Left cardiac atrium (tissue), 4 donors: ENCODE results near the gene OFD1. TPM values are rescaled to one million over a fixed set of nuclear protein-coding genes. Genes with fewer than 3 reads are reported as not detected.

ENCODE experiments used
- ATAC-seq, 2 donors: fragments of 200-7000 bp; cut with Tn5 transposase; one replicate each; pipeline ENCODE4 v1.9.1; 2020; ENCODE audit warnings: mild to moderate bottlenecking in 2 of 2, moderate library complexity in 2 of 2
- DNase-seq: peaks from one replicate; pipeline ENCODE4 v3.0.0-alpha.2; 2020
- intact Hi-C, 2 donors: fragments of 100-400 bp; cut with DNase I; formaldehyde crosslinking; loops; one replicate each; pipeline versions ENCODE4 v1.14.1 to v1.15.1; 2022 to 2023
- long read RNA-seq: library from polyadenylated mRNA; unstranded; transcript quantifications from one replicate; pipeline ENCODE4 v2.0.0, GENCODE V29; 2021
- total RNA-seq, 2 donors: library from RNA; stranded (reverse); fragmentation: NEBNext Ultra II Directional; extraction: Animal tissue kit (Norgen Biotek cat#: 25700); gene quantifications; one replicate each; pipeline ENCODE4 v1.2.1, GENCODE V29; 2021
- donor health status: DM: no; HTN: yes; CAD: no.
- donor health status: DM: no; HTN: yes; CAD: no; lungs with severe emphysema.
- donor health status: DM: yes; HTN: yes; CAD: no.
- donor health status: Dilated cardiomyopathy.

The OFD1 gene, protein sequence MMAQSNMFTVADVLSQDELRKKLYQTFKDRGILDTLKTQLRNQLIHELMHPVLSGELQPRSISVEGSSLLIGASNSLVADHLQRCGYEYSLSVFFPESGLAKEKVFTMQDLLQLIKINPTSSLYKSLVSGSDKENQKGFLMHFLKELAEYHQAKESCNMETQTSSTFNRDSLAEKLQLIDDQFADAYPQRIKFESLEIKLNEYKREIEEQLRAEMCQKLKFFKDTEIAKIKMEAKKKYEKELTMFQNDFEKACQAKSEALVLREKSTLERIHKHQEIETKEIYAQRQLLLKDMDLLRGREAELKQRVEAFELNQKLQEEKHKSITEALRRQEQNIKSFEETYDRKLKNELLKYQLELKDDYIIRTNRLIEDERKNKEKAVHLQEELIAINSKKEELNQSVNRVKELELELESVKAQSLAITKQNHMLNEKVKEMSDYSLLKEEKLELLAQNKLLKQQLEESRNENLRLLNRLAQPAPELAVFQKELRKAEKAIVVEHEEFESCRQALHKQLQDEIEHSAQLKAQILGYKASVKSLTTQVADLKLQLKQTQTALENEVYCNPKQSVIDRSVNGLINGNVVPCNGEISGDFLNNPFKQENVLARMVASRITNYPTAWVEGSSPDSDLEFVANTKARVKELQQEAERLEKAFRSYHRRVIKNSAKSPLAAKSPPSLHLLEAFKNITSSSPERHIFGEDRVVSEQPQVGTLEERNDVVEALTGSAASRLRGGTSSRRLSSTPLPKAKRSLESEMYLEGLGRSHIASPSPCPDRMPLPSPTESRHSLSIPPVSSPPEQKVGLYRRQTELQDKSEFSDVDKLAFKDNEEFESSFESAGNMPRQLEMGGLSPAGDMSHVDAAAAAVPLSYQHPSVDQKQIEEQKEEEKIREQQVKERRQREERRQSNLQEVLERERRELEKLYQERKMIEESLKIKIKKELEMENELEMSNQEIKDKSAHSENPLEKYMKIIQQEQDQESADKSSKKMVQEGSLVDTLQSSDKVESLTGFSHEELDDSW
- 1 to 10 TPM; 9.3 TPM for total RNA-seq
- long read RNA-seq, partial matches to known transcripts, result 1 of 3 reads
- long read RNA-seq, other reads (novel, unspliced or antisense), result 2 of 3 reads

DNA sequence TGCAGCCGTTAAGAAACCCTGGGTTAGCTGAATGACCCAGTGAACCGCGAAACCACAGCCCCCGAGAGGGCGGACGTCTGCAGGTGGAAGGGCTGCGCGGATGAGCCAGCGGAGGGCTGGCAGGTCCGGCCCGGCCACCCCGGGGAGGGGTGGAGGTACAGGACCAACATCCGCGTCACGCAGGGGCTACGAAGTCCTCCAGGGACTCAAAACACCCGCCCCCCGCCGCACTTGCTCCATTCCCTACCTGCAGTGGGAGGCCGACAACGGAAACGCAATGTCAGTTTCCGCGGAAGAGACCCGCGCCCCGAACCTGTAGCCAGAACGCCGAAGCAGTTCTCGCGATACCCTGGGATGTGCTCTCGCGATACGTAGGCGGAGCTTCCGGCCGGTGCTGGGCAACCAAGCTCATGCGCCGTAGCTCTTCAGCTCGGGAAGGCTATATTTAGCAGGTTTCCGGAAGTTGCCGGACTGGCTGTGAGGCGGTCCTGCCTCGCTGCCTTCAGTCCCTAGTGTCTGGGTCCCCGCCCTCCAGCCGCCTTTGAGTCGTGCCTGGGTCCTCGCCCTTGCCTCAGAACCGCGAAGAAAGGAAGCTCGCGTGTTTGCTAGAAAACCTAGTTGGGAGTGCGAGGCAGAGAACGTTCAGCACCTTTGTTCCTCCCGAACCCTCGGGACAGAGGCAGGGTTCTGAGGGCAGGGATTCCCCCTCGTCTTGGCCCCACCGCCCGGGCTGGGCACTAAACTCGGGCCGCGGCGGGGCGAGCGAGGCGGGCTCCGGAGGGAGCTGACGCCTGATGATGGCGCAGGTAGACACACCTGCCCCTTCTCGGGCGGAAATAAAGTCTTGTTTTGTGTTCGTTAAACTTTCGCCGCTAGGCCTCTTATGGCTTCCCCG is at the start of gene OFD1, which contains the start of gene TRAPPC2:
Gene OFD1, plus strand, starts transcription at position 471 of the 895 bp plus-strand sequence. Its CDS starts 324 bp downstream, at position 795.
Gene TRAPPC2, minus strand, starts transcription at position 343 of the 895 bp plus-strand sequence. CDS start 14,657 bp downstream, outside the sequence.
- intact Hi-C loops, result no loop called here
- DNase-seq (peak; percentile 93), ATAC-seq (peak; percentile 98 to 100)

DNA sequence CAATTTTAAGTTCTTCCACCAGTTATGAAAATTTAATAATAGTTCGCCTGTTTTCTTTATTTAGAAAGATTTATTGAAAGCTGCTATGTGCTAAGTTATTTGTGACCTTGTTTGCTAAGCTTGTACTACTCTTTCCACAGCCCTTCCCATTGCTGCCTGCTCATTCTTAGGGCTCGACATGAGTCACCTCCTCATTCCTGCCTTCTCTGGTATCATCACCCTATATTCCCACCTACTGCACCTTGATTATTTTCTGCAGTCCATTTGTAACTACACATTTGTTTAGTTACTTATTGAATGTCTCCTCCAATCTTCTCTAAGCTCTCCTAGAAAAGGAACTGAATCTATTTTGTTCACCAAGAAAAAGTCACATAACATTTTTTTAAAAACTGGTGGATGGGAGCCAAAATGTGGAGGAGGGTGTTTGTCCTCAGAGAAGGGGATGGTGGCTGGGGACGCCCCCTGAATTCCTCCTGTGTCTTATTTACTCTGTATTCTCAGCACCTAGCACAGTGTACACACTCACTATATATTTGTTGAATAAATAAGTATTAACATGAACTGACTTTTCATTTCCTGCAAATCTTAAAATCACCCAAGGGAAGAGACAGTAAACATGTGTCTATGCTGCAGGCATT is 49.3 kb upstream of the OFD1 start:
- no peak for ATAC-seq
- intact Hi-C loops, result no loop called here
- DNase-seq, result no peak

DNA sequence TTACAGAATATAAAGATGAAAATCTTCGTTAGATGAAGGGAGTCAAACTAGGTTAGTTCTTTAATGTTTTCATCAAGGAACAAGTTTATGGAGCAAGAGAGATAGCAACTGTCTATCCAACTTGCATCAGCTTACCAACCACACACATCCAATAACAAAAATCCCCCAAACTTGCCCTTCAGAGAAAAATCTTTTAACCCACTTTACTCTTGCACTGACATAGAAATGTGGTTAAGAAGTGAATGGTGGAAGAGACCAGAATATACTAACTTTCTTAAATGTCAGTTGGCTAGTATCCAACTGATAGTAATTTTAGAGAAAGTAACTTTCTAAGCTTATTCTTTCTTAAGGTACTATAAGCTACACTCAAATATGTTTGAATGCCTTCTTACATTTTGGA is 47.3 kb upstream of the OFD1 start:
- ATAC-seq, result no peak
- no peak for DNase-seq
- intact Hi-C loops, result no loop called here

DNA sequence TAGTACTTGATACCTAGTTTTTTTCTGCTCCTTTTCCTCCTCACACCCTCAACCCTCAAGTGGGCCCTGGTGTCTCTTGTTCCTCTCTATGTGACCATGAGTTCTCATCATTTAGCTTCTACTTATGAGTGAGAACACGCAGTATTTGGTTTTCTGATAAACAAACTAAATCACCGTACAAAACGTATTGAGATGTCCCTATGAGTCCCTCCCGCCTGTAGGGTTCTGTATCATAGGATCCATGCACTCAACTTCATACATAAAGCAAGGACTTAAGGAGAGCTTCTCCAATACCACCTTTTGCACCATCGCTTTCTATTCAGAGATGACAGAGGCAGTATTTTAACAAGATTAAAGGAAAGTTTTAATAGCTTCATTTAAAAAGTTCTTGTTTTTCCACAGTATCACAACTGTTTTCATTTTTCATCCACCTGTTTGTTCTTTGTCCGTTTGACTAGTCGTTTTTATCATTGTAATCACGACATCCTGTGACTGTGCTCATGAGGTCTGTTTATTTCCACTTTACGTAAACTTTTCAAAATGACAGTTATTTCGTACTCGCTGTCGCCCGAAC is 46.1 kb upstream of the OFD1 start:
- intact Hi-C loops, result no loop called here

DNA sequence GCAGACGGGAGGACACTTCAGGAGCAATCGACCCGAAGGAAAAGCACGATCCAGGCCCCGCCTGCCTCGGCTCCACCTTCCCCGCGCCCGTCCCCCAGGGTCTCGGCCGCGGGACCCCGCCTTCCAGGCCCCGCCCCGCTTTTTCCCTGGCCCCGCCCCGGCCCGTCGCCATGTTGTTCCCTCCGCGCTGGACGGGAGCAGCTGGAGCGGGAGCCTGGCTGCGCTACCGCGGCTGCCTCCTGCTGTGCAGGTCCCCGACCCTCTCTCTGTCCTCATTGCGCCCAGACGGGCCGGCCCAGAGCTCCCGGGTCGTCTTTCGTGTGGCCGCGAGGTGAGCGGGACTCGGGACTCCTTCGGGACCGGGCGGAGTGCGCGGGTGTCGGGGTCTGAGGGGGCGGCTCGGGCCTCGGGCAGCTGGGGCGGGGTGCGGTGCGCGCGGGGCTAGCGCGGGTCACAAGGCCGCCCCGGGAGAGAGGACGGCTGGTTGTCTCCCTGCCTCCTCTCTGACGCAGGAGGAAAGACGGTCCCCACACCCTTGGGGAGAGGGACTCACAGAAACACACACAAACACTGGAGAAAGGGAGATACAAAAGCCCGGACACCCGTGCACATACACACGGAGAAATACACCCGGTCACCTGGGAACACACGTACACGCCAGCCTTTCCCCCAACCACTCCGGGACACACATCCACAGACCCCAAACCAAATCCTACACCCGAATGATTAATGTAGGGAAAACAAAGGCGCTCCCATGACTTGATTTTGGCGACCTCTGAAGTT is 45.4 kb upstream of the OFD1 start, which contains the start of gene RAB9A:
Gene RAB9A, plus strand, starts transcription at position 171 of the 783 bp plus-strand sequence. CDS start 19,619 bp downstream, outside the sequence.
- peak; percentile 98 for ATAC-seq
- intact Hi-C loops, result no loop called here
- DNase-seq, result peak; percentile 89

More for the DNA sequence above, 46.1 kb upstream of the OFD1 start:
- no peak for DNase-seq
- no peak for ATAC-seq

DNA sequence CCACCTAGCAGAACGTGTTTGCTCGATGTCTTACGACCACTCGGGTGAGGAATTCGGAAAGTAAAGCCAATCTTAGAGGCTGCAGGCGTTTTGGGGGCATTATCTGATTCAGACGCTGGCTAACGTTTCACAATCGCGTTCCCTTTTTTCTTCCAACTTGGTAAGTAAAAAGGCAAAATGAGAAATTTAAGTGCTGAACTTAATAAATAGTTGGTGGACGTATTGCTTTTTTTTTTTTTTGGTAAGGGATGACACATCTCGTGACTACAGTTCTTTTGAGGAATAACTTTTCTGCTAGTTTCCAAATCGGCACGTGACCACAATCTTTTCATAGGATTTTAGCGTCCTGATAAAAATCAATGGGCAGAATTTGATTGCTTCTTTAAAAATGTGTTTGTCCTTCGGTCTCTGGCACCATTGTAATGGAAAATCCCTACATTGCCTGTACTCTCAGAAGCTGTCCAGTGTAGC is 44.8 kb upstream of the OFD1 start:
- ATAC-seq (no peak), DNase-seq (no peak)
- intact Hi-C loops, result no loop called here

DNA sequence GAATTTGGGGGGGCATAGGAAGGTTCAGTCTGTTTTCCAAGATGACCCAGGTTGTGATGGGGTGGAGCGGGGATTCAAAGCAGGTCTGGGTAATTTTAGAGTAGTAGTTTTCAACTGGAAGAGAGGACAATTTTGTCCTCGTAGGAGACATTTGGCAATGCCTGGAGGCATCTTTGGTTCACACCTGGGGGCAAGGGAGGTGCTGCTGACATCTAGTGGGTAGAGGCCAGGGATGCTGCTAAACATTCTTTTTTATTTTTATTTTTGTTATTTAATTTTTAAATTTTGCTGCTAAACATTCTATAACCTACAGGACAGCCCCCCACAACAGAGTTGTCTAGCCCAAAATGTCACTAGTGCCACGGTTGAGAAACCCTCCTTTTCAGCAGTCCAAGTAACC is 43.7 kb upstream of the OFD1 start:
- no peak for ATAC-seq

DNA sequence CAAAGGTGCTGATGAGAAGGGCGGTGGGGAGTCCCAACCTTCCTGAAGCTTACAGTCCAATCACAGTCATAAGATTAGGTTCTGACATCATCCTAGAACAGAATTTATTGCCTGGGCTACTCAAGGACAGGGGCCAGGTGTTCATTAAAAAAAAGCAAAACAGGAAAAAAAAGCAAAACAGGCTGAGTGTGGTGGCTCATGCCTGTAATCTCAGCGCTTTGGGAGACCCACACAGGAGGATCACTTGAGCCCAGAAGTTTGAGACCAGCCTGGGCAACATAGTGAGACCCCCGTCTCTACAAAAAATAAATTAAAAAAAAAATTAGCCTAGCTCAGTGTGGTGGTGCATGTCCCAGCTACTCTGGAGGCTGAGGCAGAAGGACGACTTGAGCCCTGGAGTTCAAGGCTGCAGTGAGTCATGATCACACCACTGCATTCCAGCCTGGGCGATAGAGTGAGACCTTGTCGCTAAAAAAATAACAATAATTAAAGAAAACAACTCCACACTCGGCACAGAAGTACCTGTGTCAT is 42.6 kb upstream of the OFD1 start:
- no peak for DNase-seq
- ATAC-seq, result no peak
- intact Hi-C loops, result no loop called here

More for the DNA sequence above, 43.7 kb upstream of the OFD1 start:
- no peak for DNase-seq
- intact Hi-C loops, result no loop called here

DNA sequence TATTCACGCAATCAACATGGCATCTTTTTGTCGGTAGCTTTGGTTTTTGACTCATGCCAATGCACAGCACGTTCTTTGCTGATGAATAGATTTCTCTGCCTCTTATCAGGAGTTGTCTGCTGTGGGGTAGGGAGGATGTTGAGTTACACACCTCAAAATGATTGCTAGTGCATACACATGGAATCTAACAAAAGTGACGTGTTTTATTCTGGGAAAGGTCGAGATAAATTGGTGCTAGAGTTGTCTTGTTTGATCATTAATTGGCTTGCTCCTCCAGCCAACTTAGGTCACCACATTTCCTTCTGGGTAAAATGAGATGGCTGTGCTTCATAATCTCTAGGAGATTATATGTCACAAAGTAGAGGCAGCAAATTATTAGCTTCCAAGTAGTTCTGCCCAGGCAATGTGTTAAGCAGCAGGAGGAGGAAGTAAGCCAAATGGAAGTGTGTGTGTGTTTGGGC is 41.7 kb upstream of the OFD1 start:
- ATAC-seq, result no peak
- intact Hi-C loops, result no loop called here
- DNase-seq, result no peak

DNA sequence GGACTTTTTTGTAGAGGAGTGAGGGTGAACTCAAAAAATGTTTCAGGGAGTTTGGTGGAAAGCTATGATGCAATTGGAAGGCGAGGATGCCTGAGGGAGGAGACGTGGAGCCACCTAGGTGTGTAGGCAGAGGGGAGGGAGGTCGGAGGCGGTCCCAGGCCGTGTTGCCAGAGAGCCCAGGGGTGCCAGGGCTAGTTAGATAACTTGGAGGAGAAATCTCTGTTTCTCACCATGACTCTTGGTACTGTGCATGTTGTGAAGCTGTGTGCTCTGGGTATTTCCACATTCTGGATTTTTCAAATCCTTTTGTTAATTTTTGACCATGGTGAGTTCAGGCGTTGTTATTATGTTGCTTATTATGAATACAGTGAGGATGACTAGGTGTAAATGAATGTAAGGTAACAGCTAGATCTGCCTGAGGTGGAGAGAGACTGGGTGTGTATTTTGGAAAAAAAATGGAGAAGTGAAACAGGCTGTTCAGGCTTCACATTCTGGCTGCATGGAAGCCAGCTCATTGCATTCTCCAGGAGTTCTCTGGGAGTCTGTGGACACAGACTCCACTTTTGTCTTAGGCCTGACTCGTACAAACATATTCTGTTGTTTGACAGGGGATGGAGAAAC is 41.1 kb upstream of the OFD1 start:
- ATAC-seq, result peak in 1 of 2 donors; percentile 37

DNA sequence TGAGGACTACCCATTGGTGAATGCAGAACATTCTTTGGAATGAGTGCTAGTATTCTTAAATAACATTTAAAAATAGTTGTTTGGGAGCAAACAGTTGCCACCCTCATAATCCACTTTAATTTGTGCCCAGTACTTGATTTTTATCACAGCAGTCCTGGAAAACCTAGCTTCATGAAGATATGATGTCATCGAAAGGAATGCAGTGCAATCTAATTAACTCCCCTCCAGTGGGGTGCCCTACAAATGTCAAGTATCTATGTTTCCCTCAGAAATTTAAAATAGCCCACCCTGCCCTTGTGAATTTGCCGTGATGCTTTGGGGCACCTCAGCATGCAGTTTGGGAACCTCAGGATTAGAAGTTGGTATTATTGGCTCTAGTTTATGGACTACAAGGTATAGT is 40.2 kb upstream of the OFD1 start:
- DNase-seq, result no peak
- intact Hi-C loops, result no loop called here
- no peak for ATAC-seq

More for the DNA sequence above, 41.1 kb upstream of the OFD1 start:
- DNase-seq, result no peak
- intact Hi-C loops, result no loop called here

DNA sequence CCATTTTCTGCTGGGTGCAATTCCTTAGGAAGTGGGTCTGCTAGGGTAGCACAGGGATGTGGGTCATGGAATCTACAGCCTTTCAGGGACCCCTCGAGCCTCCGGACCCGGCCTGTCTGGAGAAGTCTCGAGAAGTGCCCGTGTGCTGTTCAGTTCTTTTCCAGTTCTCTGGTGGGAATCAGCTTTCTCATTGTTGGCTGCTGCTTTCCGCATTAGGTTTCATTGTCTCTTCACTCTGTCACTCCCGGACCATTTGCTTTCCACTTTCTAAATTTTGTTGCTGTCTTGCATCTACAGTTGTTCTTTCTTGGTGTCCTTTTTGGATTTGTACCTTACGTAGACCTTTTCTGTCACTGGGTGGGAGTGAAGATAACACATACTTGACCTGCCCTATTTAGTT is 39.6 kb upstream of the OFD1 start:
- DNase-seq (no peak), ATAC-seq (no peak)
- intact Hi-C loops, result no loop called here

DNA sequence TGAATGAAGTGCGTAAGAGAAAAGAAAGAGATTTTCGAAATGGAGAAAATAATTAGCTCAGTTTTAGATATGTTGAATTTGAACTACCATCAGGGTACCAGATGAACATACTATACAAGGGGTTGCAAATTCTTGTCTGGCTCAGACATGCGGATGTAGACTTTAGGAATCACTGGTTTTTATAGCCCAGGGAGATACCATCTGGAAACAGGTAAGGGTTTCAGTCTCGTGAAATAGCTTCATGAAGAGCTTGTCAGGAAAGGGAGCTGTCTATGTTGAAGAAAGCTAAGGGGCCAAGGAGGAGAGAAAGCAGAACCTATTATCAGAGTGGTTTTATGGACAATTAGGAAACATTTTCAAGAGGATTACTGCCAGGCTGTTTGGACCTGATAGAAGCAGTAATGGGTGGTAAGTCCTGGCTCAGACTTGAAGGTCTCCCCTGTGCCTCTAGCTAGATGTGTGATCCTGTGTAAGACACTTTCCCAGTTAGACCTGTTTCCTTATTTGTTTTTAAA is 38.9 kb upstream of the OFD1 start:
- ATAC-seq (no peak), DNase-seq (no peak)
- intact Hi-C loops, result no loop called here

DNA sequence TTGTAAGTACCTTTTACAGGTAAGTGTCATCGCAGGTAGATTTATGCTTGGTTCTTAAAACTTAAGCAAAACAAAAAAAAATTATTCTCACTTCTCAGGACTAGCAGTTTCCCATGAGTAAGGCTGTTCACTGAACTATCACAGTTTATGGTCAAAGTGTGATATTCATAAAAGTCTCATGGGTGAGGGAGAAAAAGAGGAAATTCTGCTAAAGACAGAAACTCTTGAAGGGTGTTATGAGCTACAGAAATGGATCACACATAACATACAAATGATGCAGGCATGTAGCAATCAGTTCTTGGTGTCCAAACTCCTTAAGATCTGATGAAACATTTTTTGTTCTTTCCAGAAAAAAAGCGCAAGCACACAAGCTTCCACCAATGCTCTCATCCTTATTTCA is 37.1 kb upstream of the OFD1 start:
- intact Hi-C loops, result no loop called here
- no peak for ATAC-seq
- no peak for DNase-seq

DNA sequence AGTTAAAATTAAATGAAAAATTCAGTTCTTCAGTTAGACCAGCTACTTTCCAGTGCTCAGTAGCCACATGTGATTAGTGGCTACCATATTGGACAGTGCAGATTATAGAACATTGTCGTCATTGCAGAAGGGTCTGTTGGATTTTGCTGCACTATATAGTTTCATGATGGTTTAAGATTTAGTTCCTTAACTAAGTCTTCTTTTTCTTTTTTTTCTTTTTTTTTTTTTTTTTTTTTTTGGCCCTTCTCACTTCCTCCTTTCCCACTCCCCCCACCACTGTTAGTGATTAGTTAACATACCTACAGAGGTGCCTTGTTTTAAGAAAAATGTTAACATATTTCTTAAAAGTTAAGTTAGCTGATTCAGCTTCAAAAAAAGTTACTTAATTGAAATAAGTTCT is 36.6 kb upstream of the OFD1 start:
- intact Hi-C loops, result no loop called here
- DNase-seq, result no peak
- ATAC-seq, result no peak

DNA sequence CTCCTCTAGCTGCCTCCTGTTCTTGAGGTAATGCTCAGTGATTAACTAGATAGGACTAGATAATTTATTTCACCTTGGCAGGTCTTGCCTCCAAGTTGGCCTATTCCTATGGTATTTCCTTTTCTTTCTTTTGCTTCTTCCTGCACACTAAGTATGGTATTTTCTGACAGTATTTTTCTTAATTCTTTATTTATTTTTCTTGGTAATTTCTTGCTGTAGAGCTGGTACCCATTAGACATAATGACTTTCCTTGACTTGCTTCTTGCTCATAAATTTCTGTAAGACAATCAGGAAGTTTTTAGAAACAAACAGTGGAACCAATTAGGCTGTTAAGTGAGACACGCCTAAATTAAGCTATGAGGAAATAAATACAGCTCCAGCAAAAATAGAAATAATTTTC is 36.1 kb upstream of the OFD1 start:
- ATAC-seq (no peak), DNase-seq (no peak)
- intact Hi-C loops, result no loop called here
